ENCODE data around the gene RXRA. TPM values are rescaled to one million over a fixed set of nuclear protein-coding genes. Genes with fewer than 3 reads are reported as not detected.

RXRA gene
- total RNA-seq, 1 donor from 2014 or later = 23.3 TPM

DNA sequence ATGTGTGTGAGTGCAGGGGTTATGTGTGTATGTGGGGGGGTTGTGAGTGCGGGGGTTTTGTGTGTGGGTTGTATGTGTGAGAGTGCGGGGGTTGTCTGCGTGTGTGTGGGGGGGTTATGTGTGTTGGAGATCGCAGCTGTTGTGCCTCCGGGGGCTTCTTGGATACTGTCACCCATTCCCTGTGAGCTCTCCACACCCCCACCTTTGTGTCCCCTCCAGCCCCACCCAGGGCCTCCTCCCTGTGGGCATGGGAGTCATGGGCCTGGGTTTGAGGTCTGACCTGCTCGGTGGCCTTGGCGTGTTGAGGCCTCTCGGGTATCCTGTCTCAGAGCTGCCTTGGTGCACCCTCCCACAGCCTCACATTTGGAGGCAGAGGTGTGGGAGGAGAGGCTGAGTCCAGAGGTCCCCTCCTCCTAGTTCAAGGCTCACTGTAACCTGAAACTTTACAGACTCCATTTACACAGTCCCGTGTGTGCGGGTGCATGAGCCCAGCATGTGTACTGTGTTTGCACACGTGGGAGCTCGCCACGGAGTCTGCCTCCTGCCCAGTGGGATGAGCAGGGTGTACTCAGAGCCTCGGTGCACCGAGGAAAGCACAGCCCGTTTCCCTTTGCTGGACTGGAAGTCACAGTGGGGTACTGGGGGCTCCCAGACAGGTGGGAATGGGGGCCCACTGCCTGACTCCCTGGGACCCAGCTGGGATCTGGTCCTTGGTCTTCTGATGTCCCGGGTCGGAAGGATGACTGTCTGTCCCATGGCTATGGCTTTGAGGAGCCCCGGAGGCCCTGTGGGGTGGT, 43.4 kb downstream of the RXRA start:
- DNase-seq = no peak

DNA sequence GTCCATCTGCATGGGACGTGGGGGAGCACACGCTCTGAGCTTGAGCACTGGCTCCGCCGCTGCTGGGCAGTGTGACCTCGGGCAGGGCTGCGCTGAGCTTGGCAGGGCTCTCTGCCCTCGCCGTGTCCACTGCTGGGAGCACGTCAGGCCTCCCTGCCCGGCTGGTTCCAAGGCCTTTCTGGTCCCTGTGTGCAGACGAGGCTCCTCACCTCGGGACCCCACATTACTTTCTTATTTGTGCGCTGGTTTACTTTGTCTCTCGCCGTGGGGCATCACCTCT, 43.9 kb downstream of the RXRA start:
- DNase-seq = no peak

DNA sequence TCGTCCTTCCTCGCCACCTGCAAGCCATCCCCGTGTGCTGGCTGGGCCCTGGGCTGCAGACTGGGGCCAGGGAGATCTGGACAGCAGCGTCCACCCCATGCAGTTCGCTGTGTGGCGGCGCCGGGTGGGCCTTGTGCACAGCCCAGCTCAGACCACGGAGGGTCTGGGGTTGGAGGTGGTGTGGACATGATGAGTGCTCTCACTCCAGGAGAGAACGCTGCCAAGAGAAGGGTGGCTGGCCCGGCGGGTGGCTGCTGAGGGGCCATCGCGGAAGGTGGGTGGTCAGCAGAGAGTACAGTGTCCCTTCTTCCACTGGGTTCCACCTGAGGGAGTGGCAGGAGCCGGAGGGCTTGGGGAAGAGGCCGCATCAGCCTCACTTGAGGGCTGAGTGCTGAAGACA, 44.4 kb downstream of the RXRA start:
- DNase-seq = no peak

DNA sequence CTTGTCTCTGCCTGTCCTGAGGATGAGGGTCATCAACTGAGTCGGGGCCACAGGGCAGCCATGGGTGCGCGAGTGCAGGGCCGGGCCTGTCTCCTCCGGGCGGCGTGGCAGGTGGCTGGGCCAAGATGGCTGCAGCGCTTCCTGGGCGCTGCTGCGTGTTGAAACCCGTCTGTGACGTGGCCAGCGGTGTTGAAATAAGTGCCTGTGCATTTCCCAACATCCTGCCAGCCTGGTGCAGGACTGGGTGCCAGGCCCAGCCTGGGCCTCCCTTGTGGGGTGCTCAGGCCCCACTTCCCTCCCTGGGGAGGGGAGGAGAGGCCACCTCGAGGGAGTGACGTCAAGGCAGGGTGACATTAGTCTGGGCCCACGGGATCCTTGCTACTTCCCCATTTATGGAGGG, 45.5 kb downstream of the RXRA start:
- DNase-seq = no peak

DNA sequence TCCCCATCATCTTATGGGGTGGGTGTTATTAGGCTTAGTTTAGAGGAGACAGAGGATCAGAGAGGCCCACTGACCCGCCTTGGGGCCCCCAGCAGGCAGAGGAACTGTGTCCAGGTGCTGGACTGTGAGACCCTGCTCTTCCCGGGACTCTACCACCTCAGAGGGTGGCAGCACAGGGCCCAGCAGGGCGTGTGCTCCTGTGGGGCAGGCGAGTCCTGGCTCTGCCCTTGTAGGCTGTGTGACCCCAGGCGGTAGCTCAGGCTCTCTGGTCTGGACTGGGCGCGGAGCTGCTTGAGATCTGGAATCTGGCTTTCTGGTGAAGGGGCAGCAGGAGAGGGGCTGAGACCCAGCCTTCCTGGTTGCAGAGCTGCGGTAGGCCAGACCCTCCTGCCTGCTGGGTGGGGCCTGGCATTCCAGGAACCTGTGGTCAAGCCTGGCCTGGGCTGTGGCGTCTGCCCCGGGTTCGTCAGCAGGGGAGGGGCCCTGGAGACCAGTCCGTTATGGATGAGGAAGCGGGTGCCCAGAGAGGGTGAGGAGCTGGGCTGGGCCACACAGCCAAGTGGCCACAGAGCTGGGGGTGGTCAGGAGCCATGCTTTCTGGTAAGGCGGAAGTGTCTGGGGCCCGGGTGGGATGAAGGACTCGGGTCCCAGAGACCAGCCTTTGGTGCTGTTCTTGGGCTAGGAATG, 46.5 kb downstream of the RXRA start:
- no peak for DNase-seq

DNA sequence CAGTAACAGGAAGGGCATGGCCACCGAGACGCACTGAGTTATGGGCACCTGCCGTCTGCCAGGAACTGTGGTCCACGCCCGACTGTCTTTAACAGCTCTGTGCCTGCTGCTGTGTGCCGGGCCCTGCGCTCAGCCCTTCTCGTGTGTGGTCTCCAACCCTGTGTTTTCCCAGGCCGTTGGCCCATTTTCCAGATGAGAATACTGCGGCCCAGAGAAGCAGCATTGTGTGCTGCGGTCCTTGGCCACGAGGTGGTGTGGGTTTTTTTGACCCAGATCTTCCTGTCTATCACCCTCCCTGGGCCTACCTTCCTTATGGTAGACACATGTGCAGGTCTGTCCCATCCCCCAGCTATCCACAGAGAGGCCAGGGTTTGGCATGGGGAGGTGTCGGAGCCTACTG, 47.0 kb downstream of the RXRA start:
- no peak for DNase-seq

DNA sequence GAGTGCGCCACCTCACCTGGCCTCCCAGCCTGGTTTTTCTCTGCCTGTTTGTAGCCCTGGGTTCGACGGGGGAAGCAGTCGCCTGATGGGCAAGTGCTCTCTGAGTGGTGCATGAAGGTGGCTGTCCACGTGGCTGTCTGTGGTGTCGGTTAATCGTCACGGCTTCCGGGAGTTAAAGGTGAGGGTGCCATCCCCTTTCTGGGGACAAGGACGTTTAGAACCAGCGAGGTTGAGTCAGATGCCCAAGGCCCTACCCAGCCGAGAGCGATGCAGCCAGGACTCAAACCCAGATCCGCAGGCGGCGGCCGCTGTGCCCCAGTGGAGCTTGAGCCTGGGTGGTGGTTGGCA, 47.7 kb downstream of the RXRA start:
- DNase-seq = no peak

DNA sequence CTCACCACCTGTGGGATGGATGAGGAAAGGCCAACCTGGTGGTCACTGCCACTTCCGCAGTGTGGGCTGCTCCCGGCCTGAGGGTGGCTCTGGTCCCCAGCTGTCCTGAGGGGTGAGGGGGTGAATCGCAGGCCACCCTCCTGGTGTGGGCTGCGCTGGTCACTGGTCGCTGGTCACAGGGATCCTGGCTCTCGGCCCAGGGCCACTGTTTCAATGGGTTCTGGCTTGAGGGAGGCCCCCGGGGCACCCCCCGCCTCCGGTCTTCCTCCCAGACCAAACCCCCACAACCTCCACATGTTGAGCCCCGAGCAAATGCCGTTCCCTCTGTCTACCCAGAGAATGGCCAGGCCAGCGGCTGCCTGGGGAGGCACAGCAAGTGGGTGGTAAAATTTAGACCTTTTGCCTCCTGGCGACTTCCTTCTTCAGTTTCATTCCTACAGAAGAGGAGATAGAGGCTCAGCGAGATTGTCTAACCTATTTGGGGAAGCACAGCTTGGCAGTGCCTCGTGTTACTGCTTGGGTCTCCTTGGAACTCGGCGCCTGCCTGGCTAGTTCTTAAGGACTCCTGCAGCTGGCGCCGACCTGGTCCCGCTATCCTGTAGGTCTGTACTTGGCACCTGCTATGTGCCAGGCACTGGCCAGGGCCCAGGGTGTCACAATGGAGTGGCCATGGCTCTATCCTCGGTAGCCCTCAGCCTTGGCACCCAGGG, 48.2 kb downstream of the RXRA start:
- no peak for DNase-seq

DNA sequence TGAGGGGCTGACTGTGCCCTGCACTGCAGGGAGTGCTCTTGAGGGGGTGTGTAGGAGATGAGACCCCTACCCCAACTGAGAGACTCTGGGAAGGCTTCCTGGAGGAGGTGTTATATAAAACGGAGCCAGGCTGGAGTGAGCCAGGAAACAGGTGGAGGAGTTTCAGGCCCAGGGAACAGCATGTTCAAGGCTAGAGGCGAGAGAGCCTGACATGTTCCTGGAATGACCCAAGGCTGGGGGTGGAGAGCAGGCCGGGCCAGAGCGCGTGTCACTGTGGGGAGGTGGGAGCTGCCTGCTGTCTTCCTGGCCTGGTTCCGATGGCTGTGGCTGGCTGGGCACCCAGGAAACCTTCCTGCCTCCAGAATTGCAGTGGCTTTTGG, 48.7 kb downstream of the RXRA start:
- peak; percentile 35 for DNase-seq

DNA sequence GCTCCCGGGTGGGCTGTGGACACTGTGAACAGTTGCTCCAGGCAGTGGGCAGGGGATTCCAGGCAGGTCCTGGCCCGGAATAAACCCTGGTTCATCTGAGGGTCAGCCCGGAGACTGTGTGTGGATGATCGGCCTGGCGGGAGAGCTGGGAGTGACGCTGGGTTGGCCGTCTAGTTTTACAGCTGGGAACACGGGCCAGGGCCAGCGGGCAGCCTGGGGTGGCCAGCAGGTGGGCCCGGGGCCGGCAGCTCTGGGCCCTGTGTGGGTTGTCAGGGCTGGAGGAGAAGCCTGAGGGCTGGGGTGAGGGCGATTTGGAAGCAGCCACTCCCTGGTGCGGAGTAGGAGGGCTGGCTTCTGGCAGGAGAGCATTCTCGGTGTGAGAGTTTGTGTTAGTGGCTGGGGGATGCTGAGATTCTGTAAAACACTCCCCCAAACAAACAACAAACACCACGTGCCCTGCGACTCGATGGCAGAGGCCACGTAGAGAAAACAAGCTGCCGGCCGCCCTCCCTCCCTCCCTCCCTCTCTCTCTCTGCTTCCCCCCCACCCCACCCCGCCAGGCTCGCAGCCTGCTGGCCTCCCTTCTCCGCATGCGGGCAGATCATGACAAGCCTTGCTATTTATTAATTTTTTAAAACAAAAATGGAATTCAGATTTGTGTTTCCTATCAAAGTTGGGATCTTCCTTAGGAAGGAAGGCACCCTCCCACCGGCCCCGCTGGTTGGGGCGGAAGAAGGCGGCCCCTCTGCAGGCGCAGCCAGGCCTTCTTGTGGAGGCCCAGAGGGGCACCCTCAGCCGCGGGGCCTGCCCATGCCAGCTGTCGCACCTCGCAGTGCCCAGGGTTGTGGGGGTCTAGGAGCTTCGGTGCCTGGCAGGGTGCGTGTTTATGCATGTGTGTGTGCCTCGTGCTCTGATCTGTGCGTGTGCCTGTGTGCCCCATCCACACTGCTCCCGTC, 49.5 kb downstream of the RXRA start:
- peak; percentile 54 for DNase-seq

DNA sequence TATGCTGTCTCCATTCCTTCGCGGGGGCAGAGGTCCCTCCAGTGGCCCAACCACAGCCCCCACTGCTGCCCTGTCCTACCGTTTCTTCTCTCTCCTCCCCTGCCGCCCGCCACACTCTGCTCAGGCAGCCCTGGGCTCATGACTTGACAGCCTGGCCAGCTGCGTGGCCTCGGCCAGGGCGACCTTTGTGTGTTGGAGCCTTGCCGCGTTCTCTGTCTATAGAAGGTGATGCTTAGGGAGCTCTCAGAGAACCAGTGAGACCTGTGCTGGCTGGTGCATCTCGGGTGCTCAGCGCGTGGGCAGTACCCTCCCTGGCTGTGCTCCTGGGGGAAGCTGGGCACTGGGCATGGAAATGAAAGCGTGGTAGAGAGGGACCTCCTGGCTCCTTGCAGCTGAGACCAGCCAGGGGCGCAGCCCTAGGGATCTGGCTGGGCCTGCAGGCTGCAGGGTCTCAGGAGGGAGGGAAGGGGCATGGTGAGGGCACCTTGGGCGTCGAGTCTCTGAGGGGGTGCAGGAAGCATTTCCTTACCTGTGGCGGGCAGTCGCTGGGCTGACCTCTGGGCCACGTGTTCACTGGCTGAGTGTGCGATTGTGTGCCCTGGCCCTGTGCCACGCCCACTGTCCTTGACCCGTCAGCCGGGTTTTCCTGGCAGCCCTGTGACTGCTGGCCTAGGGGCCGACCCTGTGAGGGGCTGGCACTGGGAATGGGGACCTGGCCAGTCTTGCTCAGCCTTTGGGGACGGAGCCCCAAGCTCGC, 50.3 kb downstream of the RXRA start:
- no peak for DNase-seq

DNA sequence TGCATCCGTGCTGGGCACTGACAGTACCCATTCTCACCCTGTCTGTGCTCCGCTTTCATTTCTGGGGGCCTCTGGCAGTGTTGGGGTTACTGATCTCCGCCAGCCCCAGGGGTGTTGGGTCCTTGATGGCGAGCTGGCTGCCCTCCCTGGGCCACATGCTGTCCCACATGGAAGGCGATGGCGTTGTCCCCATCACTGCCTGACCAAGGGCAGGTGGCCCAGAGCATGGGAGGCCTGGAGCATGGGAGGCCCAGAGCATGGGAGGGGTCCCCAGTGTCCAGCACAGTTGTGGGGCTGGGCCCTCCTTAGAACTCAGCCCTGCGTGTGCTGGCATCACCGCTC, 50.9 kb downstream of the RXRA start:
- no peak for DNase-seq

DNA sequence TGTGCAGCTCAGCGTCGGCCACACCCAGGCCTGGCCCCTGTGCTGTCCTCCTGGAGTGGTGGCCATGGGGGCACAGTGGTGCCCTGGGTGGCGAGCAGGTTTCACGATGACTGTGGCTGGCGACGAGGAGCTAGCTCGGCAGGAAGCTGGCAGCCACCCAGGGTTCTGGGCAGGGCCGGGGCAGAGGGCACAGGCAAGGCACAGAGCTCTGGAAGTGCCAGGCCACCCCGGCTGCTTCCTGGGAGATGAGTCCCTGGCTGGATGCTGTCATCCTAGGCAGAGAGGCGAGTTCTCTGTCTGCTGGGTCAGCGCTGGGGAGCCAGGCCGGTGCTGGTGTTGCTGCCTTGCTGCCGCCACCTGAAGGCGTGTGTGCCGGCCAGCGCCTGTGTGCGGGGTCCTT, 51.7 kb downstream of the RXRA start:
- DNase-seq = no peak

DNA sequence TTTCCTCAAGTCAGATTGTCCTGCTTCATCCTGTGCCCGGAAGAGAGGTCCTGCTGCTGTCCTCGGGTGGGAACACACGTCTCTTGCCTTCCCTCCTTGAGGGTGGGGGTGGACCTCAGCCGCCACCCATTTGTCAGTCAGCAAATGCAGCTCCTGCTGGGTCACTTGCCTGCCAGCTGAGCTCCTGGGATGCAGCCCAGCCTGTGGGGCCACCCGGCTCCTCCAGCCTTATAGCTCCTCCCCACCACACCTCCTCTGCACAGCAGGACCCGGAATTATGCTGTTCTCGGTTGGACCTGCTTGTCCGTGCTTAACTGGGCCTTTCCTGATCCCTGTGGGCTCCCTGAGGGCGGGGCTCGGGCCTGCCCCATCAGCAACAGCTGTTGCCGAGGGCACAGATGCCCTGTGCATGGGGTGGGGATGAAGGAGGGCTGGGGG, 52.7 kb downstream of the RXRA start:
- peak; percentile 44 for DNase-seq

DNA sequence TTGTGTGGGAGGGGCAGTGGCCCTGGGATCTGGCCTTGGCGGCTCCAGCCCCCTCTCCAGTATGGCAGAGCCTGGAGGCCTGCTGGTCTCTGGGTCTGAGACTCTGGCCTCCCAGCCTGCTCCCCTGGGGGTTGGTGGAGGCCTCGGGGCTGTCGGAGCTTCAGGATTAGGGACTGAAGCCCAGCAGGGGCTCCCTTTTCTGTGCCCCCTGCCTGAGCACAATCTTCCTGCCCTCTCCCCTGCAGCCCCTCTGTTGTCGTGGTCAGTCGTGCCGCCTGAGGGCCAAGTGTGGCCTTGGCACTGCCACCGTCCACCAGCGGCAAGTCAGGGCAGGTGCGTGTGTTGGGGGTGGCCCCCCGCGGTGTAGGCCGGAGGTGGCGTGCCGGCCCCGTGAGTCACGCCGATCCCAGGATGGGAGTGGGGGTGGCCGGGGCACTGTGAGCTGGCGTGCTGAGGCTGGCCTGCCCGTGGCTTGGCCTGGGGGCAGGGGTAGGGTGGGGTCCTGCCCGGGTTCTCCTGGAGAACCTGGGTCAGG, 53.6 kb downstream of the RXRA start:
- peak; percentile 28 for DNase-seq

DNA sequence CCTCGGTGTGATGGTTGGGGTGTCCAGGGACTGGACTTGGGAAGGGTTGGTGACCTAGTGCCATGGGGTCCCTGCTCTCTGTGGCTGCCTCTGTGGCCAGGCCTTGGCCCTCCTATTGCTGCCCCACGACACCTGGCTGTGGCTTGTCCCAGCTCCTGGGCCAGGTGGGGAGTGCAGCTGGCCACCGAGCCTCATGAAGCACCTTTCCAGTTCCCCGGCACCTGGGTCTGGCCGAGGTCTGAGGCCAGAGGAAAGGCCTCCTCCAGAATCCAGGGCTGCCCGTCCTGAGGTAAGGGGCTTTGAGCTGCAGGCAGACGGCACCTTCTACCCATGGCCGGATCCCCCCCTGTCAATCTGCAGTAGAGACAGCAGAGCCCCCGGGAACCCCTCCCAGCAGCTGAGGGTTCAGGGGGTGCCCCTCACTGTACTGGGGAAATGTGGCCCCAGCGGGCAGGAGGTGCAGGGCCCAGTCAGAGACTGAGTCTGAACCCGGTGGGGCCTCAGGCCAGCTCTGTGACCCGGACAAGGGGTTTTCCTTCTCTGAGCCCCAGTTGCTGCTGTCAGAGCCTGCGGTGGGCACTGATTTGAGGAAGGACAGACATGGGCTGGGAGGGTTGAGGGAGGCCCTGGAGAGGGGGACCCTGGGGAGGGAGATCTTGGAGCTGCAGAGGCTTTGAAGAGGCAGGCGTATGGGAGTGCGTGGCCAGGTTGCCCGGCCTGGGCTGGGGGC, 54.5 kb downstream of the RXRA start:
- no peak for DNase-seq

DNA sequence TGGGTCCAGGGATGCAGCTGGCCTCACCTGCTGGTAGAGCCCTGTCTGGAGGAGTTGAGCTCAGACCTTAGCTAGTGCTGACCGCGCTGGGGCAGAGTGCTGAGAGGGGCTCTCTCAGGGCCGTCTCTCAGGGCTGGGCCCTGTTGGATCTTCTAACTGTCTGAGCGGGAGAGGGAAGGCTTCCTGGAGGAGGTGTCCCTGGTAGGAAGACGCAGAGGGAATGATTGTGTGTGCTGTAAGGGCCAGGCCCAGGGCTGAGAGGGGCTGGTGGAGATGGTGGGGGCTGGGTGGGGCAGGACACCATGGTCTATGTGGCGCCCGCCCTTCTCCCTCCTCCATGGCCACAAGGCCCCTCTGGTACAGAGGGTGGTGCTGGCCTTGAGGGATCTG, 55.0 kb downstream of the RXRA start:
- no peak for DNase-seq

DNA sequence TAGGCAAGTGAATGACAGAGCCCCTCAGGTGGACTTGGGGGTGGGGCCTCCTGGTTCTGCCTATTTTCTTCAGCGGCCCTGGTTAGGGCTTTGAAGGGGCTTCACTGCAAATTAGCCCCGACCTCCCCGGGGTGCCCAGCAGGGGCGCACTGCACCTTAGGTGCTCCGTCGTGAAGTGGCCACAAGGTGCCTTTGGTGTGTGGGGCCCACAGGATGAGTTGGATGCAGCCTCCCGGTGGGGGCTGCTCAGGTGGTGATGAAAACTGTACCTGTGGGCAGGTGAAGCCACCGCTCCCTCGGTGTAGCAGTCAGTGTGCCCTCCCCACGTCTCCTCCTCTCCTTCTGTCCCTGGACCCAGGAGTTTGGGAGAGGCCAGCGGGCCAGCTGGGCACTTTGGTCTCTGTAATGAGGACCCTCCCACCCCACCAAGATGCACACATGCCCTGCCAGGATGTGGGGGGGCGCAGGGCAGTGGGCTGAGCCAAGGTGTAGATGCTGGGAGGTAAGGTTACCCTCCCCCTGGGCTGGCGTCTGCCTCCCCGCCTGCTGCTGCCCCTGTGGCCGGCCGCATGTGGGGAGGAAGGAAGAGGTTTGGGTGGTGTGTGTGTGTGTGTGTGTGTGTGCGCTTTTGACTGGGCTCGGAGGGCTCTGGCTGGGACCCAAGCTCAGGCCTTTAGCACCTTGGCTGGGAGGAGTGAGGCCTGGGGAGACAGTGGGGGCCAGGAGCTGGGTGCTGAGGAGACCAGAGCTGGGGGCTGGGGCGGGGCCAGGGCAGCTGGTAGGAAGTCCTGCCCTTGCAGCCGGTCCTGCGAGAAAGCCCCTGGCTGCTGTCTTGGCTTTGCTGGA, 55.6 kb downstream of the RXRA start:
- DNase-seq = peak; percentile 69

DNA sequence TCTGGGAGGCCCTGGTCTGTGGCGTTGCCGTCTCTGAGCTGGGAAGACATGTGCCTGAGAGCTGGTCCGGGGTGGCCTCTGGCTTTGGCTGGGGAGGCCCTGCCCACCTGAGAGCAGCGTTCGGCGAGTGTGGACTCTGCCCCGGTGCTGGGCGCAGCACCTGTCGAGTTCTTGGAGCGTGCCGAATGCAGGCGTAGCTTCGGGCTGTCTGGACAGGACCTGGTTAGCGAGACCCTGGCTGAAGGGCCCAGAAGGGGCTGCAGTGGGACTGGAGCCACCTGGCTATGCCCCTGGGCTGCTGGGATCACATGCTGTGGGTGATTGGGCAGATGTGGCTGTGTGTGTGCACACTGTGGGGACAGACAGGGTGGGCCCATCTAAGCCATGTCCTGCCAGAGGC, 56.5 kb downstream of the RXRA start:
- DNase-seq = no peak

DNA sequence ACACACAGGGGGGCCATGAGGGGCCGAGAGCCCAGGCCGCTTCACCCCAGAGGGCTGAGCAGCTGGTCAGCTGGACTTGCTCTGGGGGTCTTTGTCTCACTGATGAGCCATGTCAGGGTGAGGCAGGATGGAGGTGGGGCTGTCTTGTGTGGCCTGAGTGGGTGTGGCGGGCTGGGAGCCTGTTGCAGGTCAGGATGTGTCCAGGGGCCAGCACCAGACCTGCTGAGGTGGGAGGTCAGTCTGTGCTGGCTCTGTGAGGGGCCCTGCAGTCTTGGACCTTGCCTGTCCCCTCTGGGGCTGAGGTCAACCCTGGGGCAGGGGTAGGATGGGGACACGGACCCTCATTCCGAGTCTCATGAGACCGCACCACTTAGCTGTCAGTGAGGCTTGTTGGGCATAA, 56.9 kb downstream of the RXRA start:
- no peak for DNase-seq

Measured in dermis blood vessel endothelial cell (primary cell).